HFFc6 (cell line): ENCODE measurements around the gene NMRK1. TPM values are rescaled to one million over a fixed set of nuclear protein-coding genes. Genes with fewer than 3 reads are reported as not detected.

ENCODE experiments used
- DNase-seq: peaks from one replicate; pipeline ENCODE4 v3.0.0-alpha.2; 2018
- H3K27ac Mint-ChIP-seq: 2 replicates; pipeline ENCODE4 v1.8.0; 2020; ENCODE audit warnings: mild to moderate bottlenecking, mixed read lengths
- H3K27me3 Mint-ChIP-seq: 2 replicates; pipeline ENCODE4 v1.8.0; 2021; ENCODE audit warnings: mild to moderate bottlenecking, moderate library complexity, mixed read lengths; ENCODE audit not compliant: insufficient read depth
- H3K36me3 Mint-ChIP-seq: 2 replicates; pipeline ENCODE4 v1.8.0; 2021; ENCODE audit warnings: low read depth, mixed read lengths
- H3K4me1 Mint-ChIP-seq: 2 replicates; pipeline ENCODE4 v1.8.0; 2020; ENCODE audit warnings: low read depth, mixed read lengths
- H3K4me3 Mint-ChIP-seq: 2 replicates; pipeline ENCODE4 v1.8.0; 2020; ENCODE audit warnings: mild to moderate bottlenecking, moderate library complexity, mixed read lengths
- H3K9me3 Mint-ChIP-seq: 2 replicates; pipeline ENCODE4 v1.8.0; 2020; ENCODE audit warnings: mild to moderate bottlenecking, mixed read lengths
- CTCF ChIP-seq: fragments of 200-600 bp; sonication (generic); IDR thresholded peaks from 2 replicates; pipeline ENCODE4 v1.5.0; 2021; ENCODE audit warnings: antibody characterized with exemption, mild to moderate bottlenecking
- total RNA-seq, 6 experiments: library from RNA; stranded (reverse); fragmentation: NEBNext Ultra II Directional; extraction: Animal tissue kit (Norgen Biotek cat#: 25700); gene quantifications; 2 replicates in 1 of 6; 3 replicates in 5 of 6; pipeline ENCODE4 v1.2.3, GENCODE V29; 2021

The NMRK1 gene
- total RNA-seq, 6 experiments from 2014 or later, result 16.7 to 23.2 (median 18.7) TPM

- Mint-ChIP-seq H3K27me3 (no peaks in the 10 kb centered on the region; the same call in 1 of the 2 replicates), H3K4me1 (peaks cover 75% of the 10 kb centered on the region), H3K27ac (no peak overlapping the region), H3K4me3 (peak overlapping the region; percentile 100; the same call in 1 of the 2 replicates), H3K9me3 (no peaks in the 10 kb centered on the region), H3K36me3 (no peaks in the 10 kb centered on the region; the same call in 1 of the 2 replicates)
- TF ChIP-seq CTCF, result no peak
- no peak for DNase-seq
Observed at GRCh38 chr9:75090579-75090978, 2.6 kb upstream of the NMRK1 start.

DNA sequence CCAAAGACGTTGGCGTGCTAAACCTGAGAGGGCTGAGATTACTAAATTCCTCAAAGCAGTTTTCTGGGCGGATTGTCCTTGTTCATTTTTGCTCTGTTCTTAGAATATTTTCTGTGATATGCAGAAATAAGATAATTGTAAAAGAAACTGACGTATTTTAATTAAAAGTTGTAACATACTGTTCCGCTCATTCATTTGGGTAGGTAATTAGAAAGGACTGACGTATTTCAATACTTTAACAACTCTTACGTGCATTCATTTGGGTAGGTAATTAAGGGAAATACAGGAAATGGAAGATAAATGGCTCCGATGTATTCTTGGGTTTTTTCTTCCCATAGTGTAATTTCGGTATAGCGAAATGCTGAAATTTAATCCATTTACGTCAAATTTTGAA, 1.4 kb upstream of the NMRK1 start:
- Mint-ChIP-seq H3K27ac (peak overlapping the region; percentile 96), H3K36me3 (no peaks in the 10 kb centered on the region; the same call in 1 of the 2 replicates), H3K4me1 (peaks cover 70% of the 10 kb centered on the region), H3K9me3 (no peaks in the 10 kb centered on the region), H3K27me3 (no peaks in the 10 kb centered on the region; the same call in 1 of the 2 replicates), H3K4me3 (peak overlapping the region; percentile 100)
- no peak for DNase-seq
- peak; percentile 4; the same call in 1 of the 2 replicates for TF ChIP-seq CTCF

- H3K27me3 Mint-ChIP-seq, result no peaks in the 10 kb centered on the region; the same call in 1 of the 2 replicates
- peaks cover 64% of the 10 kb centered on the region for H3K4me1 Mint-ChIP-seq
- H3K36me3 Mint-ChIP-seq, result no peaks in the 10 kb centered on the region; the same call in 1 of the 2 replicates
- peak overlapping the region; percentile 96 for H3K27ac Mint-ChIP-seq
- DNase-seq, result peak; percentile 65
- peak; percentile 72 for TF ChIP-seq CTCF
- H3K4me3 Mint-ChIP-seq, result peak overlapping the region; percentile 100
- no peaks in the 10 kb centered on the region for H3K9me3 Mint-ChIP-seq
Observed at GRCh38 chr9:75088646-75089372, 854 bp upstream of the NMRK1 start.

- no peaks in the 10 kb centered on the region for H3K9me3 Mint-ChIP-seq
- peak overlapping the region; percentile 97 for H3K4me3 Mint-ChIP-seq
- peak overlapping the region; percentile 95 for H3K27ac Mint-ChIP-seq
- 0 out of 2 replicates have a peak, but pooled peaks have one; percentile 11 for TF ChIP-seq CTCF
- DNase-seq, result peak; percentile 56
- H3K36me3 Mint-ChIP-seq, result peaks cover 4% of the 10 kb centered on the region
- H3K27me3 Mint-ChIP-seq, result no peaks in the 10 kb centered on the region
- peaks cover 54% of the 10 kb centered on the region for H3K4me1 Mint-ChIP-seq
Observed at GRCh38 chr9:75087289-75087823, 599 bp downstream of the NMRK1 start.

DNA sequence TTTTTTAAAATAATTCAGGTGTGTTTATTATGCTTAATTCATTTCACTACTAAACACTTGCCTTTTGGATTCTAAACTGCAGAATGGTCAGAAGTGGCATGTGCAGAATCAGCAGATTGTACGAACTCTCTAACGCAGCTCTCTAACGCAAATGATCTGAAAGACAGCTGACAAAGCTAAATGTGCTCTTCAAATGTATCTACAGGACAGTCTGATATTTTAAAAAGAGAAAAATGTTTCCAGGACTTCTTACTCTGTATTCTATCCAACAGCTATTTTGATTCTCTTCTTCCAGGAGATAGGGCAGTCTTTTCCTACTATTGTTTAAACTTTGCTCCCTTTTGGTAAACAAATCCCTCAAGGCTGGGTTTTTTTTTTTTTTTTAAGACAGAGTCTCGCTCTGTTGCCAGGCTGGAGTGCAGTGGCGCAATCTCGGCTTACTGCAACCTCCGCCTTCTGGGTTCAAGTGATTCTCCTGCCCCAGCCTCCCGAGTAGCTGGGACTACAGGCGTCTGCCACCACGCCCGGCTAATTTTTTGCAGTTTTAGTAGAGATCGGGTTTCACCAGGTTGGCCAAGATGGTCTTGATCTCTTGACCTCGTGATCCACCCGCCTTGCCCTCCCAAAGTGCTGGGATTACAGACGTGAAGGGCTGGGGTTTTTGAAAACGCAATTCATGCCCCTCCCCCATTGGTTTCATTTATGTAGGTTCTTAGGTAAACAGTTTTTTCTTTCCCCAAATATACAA, 1.2 kb downstream of the NMRK1 start:
- H3K9me3 Mint-ChIP-seq, result no peaks in the 10 kb centered on the region
- no peaks in the 10 kb centered on the region for H3K27me3 Mint-ChIP-seq
- peaks cover 49% of the 10 kb centered on the region for H3K4me1 Mint-ChIP-seq
- DNase-seq, result no peak
- H3K27ac Mint-ChIP-seq, result peak overlapping the region; percentile 95
- peak overlapping the region; percentile 97 for H3K4me3 Mint-ChIP-seq
- TF ChIP-seq CTCF, result no peak
- H3K36me3 Mint-ChIP-seq, result peaks cover 4% of the 10 kb centered on the region
